Thyroid gland (tissue), 4 donors: Measurements from ENCODE around the gene DUSP5.

Source experiments
- POLR2A ChIP-seq, 2 donors: fragments of 450-650 bp; IDR thresholded peaks; one replicate each; pipeline ENCODE4 v1.6.1; 2017; ENCODE audit warnings: antibody characterized with exemption in 2 of 2, mild to moderate bottlenecking in 2 of 2, moderate library complexity in 1 of 2
- TF ChIP-seq, protein P1 (sequence below), 6 experiments: fragments of 200-600 bp in 3 of 6; fragments of 450-650 bp in 3 of 6; sonication (generic) in 3 of 6; IDR thresholded peaks; one replicate each; pipeline ENCODE4 v1.5.1; 2016 to 2019; ENCODE audit warnings: antibody characterized with exemption in 6 of 6, mild to moderate bottlenecking in 2 of 6, inconsistent platforms in 1 of 6, moderate library complexity in 1 of 6

DNA sequence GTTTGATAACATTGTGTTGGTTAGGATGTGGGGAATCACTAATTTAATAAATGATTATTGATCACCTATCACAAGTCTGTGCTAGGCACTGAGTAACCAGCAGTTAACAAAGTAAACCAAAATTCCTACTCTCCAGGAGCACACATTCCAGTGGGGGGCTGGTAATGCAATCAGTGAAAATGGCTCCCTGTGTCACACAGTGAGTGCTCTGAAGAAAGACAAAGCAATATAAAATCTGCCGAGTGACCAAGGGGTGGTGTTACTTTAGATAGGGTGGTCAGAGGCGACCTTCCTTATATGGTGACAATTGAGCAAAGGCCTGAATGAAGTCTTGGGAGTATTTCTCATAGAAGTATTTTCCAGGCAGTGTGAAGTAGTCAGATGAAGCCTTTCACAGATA lies 56.2 kb downstream of the DUSP5 start:
- TF ChIP-seq, protein P1, sequence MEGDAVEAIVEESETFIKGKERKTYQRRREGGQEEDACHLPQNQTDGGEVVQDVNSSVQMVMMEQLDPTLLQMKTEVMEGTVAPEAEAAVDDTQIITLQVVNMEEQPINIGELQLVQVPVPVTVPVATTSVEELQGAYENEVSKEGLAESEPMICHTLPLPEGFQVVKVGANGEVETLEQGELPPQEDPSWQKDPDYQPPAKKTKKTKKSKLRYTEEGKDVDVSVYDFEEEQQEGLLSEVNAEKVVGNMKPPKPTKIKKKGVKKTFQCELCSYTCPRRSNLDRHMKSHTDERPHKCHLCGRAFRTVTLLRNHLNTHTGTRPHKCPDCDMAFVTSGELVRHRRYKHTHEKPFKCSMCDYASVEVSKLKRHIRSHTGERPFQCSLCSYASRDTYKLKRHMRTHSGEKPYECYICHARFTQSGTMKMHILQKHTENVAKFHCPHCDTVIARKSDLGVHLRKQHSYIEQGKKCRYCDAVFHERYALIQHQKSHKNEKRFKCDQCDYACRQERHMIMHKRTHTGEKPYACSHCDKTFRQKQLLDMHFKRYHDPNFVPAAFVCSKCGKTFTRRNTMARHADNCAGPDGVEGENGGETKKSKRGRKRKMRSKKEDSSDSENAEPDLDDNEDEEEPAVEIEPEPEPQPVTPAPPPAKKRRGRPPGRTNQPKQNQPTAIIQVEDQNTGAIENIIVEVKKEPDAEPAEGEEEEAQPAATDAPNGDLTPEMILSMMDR (IDR thresholded peaks at IDR 0.05) = no peak
- TF ChIP-seq POLR2A (IDR thresholded peaks at IDR 0.05) = no peak
